ENCODE data around the gene DCST2.

Gene DCST2

DNA sequence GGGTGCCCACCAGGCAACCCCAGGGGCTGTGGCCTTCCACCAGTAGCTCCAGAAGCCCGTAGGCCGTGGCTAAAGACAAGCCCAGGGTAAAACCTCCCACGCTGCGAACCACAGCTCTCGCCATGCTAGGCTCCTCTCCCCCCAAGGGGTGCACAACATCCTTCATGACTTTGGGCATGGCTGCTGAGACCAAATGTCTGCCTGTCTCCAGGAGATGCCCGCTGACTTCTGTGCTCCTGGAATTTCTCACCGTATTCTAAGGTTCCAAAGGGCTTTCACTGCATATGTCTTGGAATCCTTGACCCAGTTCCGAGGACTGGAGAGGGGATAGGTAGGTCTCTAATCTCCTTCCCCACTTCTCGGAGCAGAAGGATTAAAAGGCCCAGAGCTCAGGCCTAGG lies at the start of gene DCST2, which contains the start of gene DCST1:
DCST2 (minus strand) TSS at position 258 of the 400 bp plus-strand sequence; CDS start at position 178, 80 bp downstream.
DCST1 (plus strand) TSS at position 301 of the 400 bp plus-strand sequence. CDS start 213 bp downstream, outside the sequence.
- DNase-seq (ENCODE audit: low read depth): no peak

GRCh38 chr1:155083052-155083541 lies 49.5 kb upstream of the DCST2 start:
- no peak for DNase-seq (ENCODE audit: low read depth)

DNA sequence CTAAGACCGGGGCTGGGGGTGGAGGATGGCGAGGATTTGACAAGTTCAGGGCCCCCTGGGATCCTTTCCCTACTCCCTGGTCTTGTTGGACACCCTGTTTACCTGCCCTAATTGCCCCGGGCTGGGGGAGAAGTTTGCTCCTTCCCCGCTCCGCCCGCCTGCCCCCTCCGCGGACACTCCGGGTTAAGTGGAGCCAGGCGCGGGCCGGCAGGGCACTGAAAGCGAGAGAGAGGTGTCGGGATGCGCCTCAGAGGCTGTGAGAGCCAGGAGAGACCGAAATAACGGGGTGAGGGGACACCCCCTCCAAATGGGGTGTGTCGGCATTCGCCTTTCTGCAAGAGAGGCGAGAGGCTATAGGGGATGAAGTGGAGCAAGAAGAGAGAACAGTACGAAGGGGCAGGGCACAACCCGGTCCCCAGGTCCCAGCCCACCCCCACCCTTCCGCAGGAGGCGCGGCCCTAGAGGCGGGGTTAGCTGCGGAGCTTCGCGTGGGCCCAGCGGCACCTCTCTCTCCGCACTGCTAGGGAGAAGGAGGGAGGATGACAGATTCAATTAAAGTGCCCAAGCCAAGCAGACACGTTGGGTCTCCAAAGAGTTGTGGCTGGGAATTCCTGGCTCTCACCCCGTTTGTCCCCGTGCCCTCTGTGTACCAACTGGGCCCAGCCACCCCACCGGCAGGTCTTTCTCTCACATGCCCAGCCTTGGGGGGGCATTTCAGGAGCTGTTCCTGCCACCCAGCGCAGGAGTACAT lies 48.9 kb upstream of the DCST2 start:
- DNase-seq (ENCODE audit: low read depth): no peak

DNA sequence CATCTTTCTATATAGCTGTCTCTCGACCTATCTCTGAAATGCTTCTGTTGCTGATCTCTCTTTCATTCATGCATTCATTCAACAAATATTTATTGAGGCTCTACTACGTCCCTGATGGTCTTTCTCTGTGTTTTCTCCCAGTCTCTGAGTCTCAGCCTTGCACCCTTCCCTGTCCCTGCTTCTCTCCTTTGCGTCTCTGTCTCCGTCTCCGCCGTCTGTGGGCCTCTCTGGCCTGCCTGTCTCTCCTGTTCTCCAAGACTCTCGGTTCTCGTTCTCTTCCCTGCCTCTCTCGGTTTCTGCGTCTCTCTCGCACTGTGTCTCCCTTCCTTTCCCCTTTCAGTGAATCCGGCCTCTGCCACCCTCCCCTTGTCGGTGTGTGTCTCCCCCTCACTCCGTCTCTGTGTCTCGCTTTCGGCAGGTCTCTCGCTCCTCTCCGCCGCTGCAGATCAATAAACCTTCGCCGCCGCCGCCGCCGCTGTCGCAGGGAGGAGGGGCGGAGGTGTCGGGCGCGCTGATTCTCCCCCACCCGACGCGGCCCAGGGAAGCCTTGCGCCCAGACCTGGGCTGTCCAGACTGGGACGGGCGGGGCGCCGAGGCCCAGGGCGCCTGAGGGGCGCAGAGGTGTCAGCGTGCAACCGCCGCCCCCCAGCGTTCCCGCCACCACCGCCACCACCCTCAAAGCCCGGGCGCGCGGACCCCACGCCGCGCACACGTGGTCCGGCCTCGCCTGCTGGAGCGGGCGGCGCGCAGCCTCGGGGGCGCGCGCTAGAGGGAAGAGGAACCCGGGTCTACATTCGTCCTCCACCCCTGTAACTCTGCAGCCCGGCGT lies 48.1 kb upstream of the DCST2 start:
- no peak for DNase-seq (ENCODE audit: low read depth)

GRCh38 chr1:155080312-155081228 lies 47.0 kb upstream of the DCST2 start:
- no peak for DNase-seq (ENCODE audit: low read depth)

DNA sequence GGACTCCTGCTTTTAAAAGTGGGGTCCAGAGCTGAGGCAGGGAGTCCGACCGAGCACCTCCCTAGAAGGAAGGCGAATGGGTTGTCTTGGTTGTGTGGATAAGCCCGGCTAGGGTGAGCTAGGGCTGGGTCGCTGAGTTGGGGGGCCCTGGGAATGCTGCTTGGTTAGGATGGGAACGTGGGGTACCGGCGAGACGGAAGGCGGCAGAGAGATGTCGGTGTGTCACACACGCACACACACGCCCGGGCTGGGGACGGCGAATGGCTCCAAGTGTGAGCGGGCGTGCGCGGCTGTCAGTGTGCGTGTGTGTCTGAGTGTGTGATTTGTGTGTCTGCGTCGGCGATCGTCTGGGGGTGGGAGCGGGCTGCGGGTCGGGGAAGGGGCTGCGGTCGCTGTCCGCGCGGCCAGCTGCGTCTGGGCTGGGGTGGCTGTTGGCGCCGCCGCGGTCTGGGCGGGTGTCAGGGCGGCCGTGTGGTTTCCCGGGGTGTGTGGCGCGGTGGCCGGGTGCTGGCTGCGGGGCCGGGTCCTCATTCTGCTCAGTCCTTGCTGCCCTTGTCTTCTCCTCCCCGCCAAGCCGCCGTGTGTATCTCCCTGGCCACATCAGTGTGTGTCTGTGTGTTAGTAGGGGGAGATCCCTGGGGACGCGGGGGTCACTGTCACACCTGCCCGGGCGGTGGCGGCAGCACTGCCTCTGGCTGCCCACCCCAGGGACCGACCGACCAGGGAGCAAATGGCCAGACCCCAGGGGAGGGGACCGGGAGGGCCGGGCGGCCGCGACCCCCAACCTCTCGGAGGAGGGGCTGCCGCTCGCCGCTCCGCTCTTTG lies 46.1 kb upstream of the DCST2 start:
- DNase-seq (ENCODE audit: low read depth): no peak

GRCh38 chr1:155079210-155079486 lies 45.6 kb upstream of the DCST2 start:
- no peak for DNase-seq (ENCODE audit: low read depth)

DNA sequence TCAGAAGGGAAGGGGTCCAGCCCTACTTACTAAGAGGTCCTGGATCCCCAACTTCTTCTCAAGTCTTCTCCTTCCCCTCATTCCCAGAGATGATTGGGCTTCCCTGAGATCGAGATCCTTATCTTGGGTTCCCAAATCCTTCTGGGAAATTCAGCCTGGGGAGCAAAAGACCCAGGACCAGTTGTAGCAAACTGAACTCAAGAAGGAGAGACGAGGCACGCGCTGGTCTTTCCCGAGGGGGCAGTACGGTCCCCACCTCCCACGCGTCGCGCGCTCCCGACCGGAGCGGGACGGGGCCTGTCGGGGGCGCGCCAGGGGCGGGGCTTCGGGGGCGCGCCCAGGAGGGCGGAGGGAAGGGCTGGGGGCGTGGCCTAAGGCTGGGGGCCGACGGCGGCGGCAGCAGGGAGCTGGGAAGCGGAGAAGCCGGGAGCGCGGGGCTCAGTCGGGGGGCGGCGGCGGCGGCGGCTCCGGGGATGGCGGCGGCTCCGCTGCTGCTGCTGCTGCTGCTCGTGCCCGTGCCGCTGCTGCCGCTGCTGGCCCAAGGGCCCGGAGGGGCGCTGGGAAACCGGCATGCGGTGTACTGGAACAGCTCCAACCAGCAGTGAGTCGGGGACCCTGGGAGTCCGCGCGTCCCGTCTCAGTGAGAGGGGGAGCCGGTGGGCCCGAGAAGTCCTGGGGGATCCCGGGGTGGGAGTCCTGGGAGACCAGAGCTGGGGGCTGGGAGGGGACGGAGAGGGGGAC lies 45.1 kb upstream of the DCST2 start, which contains the start of gene EFNA3:
EFNA3 (plus strand) TSS at position 369 of the 741 bp plus-strand sequence; CDS start at position 474, 105 bp downstream.
- peak; percentile 22 for DNase-seq (ENCODE audit: low read depth)

- DNase-seq (ENCODE audit: low read depth): no peak
These were observed 44.3 kb upstream of the DCST2 start for GRCh38 chr1:155077758-155078445.

DNA sequence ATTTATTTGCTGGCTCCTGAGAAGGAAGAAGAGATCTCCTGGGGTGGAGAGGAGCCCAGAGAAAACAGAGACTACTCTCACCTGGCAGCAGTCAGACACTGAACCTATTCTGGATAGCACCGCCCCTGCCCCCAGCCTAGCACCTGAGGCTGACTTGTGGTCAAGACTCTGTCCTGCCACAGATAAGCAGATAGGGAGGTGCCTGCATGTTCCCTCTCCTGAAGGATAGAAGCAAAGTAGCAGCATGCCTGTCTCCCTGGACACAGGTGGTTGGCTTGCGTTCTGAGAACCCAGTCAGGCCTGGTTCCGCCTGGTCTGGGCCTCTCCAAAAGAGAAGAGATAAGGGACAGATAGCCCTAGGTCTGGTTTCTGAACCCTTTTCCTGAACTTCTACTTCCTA lies 43.8 kb upstream of the DCST2 start:
- DNase-seq (ENCODE audit: low read depth): no peak

- no peak for DNase-seq (ENCODE audit: low read depth)
These were observed 42.8 kb upstream of the DCST2 start for GRCh38 chr1:155076371-155076770.

DNA sequence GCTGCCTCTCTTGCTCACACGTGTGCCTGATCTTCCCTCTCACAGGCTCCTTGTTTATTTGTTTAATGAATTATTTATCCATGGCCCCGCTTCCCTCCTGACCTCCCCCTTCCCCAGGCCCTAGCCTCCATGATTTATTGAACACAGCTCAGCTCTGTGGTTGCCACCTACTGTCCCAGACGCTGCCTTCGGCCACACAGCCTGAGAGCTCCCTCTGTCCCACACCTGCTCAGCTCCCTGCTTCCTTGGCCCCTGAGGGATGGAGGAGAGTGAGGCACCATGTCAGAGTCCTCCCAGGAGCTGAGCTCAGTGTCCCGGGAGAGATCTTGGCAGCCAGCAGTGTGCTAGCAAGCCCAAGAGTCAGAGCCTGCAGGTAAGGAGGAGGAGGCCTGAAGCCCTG lies 42.0 kb upstream of the DCST2 start:
- DNase-seq (ENCODE audit: low read depth): no peak

- DNase-seq (ENCODE audit: low read depth): no peak
These were observed 40.0 kb upstream of the DCST2 start for GRCh38 chr1:155073377-155074242.

DNA sequence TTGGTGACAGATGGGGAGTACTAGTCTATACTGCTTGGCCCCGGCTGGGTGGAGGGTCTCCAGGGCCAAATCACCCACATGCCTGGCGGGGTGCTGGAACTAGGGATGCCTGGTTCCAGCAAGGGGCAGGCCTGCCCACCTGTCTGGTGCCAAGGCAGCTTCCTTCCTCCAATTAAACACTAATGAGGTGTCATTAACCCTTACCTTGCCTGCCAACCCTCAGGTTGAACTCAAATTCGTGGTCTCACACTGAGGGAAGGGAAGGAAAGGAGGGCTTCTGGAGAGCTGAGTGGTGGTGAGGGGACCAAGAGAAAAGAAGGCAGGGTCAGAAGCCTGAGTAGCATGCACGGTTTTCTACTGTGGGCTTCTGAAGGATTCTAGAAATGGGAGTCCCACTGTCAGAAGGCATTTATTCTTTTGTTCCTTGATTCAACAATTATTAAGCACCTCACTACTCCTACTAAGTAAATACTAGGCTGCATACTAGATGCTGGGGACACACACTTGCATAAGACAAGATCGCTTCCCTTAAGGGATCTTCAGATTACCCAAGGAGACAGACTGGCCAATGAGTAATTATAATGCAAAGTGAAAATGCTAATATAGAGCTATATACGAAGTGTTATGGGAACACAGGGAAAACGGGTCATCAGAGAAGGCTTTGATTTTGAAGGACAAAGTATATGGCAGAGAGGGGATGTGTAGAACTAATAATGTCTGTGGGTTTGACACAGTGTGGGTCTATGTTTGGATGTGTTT lies 39.1 kb upstream of the DCST2 start:
- no peak for DNase-seq (ENCODE audit: low read depth)

DNA sequence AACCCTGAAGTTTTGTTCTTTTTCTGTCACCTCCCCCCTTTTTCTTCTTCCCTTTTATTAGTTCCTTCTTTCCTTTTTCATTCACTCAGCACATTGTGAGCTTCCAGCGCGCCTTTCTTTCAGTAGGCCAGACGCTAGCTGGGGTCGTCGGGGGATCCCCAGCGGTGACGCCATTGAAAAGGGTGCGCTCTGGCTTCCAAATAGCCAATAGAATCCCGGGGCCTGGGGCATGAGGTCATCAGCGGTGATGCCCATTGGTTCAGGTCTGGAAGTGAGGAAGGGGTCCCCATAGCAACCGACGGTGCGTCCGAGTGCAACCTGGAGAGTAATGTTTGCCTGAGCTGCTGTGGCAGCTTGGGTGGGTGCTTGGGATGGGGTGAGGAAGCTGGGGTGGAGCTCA lies 38.1 kb upstream of the DCST2 start:
- no peak for DNase-seq (ENCODE audit: low read depth)

GRCh38 chr1:155070721-155071569 lies 37.4 kb upstream of the DCST2 start:
- peak; percentile 70 for DNase-seq (ENCODE audit: low read depth)

GRCh38 chr1:155070158-155070621 lies 36.6 kb upstream of the DCST2 start:
- DNase-seq (ENCODE audit: low read depth): no peak
